OCI-LY3 (cell line): ENCODE results near the gene PATJ.

Experiments
- H2AFZ ChIP-seq: fragments of 200-600, 300-600 bp; shearing (Covaris generic); 2 replicates; pipeline ENCODE4 v1.6.0; 2014; ENCODE audit warnings: antibody characterized with exemption, low read depth, low read length
- H3K27ac ChIP-seq: fragments of 200-600, 300-600 bp; sonication (generic); 2 replicates; pipeline ENCODE4 v1.5.1; 2014; ENCODE audit warnings: mild to moderate bottlenecking, low read length, moderate library complexity, mixed read lengths
- H3K27me3 ChIP-seq: fragments of 200-600, 300-600 bp; sonication (generic); 2 replicates; pipeline ENCODE4 v1.6.1; 2014; ENCODE audit warnings: low read depth, low read length, mixed read lengths
- H3K36me3 ChIP-seq: fragments of 200-600, 300-600 bp; sonication (generic); replicated peaks from 2 replicates; pipeline ENCODE3; 2014; ENCODE audit warnings: low read depth, low read length, mixed read lengths
- H3K4me1 ChIP-seq: fragments of 300-600, 200-600 bp; sonication (generic); 2 replicates; pipeline ENCODE4 v1.6.1; 2014; ENCODE audit warnings: low read length, mixed read lengths
- H3K4me2 ChIP-seq: fragments of 200-600, 300-600 bp; sonication (generic); 2 replicates; pipeline ENCODE4 v1.6.1; 2014; ENCODE audit warnings: low read length, mixed read lengths
- H3K4me3 ChIP-seq: fragments of 300-600, 200-600 bp; sonication (generic); 2 replicates; pipeline ENCODE4 v1.5.1; 2014; ENCODE audit warnings: antibody characterized with exemption, mild to moderate bottlenecking, low read length, moderate library complexity
- H3K79me2 ChIP-seq: fragments of 300-600, 200-600 bp; shearing (Covaris generic); 2 replicates; pipeline ENCODE4 v1.6.1; 2014; ENCODE audit warnings: mild to moderate bottlenecking, low read length, mixed read lengths
- H3K9ac ChIP-seq: fragments of 300-600, 200-600 bp; shearing (Covaris generic); 2 replicates; pipeline ENCODE4 v1.6.0; 2014; ENCODE audit warnings: mild to moderate bottlenecking, low read length, moderate library complexity
- H3K9me3 ChIP-seq: fragments of 200-600, 300-600 bp; shearing (Covaris generic); 2 replicates; pipeline ENCODE4 v1.6.1; 2014; ENCODE audit warnings: low read length, mixed read lengths; ENCODE audit not compliant: insufficient read depth
- H4K20me1 ChIP-seq: fragments of 200-600, 300-600 bp; sonication (generic); 2 replicates; pipeline ENCODE4 v1.6.1; 2016; ENCODE audit warnings: low read length, mixed read lengths; ENCODE audit not compliant: insufficient read depth
- EZH2phosphoT487 ChIP-seq: fragments of 200-600 bp; shearing (Covaris generic); IDR thresholded peaks from 2 replicates; pipeline ENCODE4 v1.6.1; 2018; ENCODE audit warnings: antibody characterized with exemption, mixed run types, low read depth
- TF ChIP-seq, protein P1 (sequence below): fragments of 200-600, 300-600 bp; sonication (generic); IDR thresholded peaks from 2 replicates; pipeline ENCODE4 v1.5.1; 2014; ENCODE audit warnings: antibody characterized with exemption, low read length, low read depth

PATJ gene

DNA sequence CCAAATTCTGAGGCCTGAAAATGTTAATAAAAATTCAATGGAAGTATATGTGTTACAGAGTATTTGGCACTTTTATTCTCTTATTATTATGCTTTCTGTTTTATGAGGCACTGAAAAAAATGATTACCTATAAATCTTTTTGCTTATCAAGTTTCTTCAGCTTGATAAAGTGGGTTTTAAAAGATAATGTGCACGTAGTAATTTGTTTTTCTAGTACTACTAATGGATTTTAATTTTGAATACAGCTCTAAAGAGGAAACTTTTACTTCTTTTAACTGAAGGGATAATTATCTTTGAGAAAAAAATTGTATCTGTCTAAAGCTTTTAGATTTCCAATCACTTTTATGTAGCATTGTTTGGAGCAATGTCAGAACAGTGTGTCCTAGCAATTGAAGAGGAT, 241.0 kb downstream of the PATJ start:
- no peak for TF ChIP-seq EZH2phosphoT487
- TF ChIP-seq, protein P1, sequence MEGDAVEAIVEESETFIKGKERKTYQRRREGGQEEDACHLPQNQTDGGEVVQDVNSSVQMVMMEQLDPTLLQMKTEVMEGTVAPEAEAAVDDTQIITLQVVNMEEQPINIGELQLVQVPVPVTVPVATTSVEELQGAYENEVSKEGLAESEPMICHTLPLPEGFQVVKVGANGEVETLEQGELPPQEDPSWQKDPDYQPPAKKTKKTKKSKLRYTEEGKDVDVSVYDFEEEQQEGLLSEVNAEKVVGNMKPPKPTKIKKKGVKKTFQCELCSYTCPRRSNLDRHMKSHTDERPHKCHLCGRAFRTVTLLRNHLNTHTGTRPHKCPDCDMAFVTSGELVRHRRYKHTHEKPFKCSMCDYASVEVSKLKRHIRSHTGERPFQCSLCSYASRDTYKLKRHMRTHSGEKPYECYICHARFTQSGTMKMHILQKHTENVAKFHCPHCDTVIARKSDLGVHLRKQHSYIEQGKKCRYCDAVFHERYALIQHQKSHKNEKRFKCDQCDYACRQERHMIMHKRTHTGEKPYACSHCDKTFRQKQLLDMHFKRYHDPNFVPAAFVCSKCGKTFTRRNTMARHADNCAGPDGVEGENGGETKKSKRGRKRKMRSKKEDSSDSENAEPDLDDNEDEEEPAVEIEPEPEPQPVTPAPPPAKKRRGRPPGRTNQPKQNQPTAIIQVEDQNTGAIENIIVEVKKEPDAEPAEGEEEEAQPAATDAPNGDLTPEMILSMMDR = no peak

DNA sequence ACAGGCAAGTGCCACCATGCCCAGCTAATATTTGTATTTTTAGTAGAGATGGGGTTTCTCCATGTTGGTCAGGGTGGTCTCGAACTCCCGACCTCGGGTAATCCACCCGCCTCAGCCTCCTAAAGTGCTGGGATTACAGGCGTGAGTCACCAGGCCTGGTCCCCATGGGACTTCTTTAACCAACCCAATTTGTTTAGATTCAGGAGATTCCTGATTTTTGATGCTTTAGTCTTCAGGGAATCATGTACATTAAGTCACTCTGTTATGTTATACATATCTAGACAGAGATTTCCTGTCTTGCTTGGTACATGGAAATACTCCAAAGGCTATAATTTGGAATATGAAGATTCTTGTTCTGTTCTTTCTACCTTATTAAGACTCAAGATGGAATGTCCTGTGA, 250.0 kb downstream of the PATJ start:
- H3K27me3 ChIP-seq = no peaks in the 10 kb centered on the region
- H3K9me3 ChIP-seq = no peaks in the 10 kb centered on the region
- H3K4me1 ChIP-seq = peaks cover 6% of the 10 kb centered on the region; the same call in 1 of the 2 replicates
- TF ChIP-seq, protein P1 = no peak
- no peak for TF ChIP-seq EZH2phosphoT487
- H3K36me3 ChIP-seq = no peaks in the 10 kb centered on the region
- no peaks in the 10 kb centered on the region for H3K79me2 ChIP-seq
- no peak overlapping the region for H3K4me3 ChIP-seq
- no peaks in the 10 kb centered on the region for H4K20me1 ChIP-seq
- no peak overlapping the region for H3K4me2 ChIP-seq
- H3K9ac ChIP-seq = no peak overlapping the region
- no peak overlapping the region for H2AFZ ChIP-seq
- no peak overlapping the region for H3K27ac ChIP-seq

More for the DNA sequence above, 241.0 kb downstream of the PATJ start:
- no peak overlapping the region for H3K27ac ChIP-seq
- no peaks in the 10 kb centered on the region for H4K20me1 ChIP-seq
- no peaks in the 10 kb centered on the region for H3K27me3 ChIP-seq
- H3K4me3 ChIP-seq = no peak overlapping the region
- no peak overlapping the region for H3K9ac ChIP-seq
- no peak overlapping the region for H2AFZ ChIP-seq
- no peak overlapping the region for H3K4me2 ChIP-seq
- H3K9me3 ChIP-seq = no peaks in the 10 kb centered on the region
- no peaks in the 10 kb centered on the region for H3K79me2 ChIP-seq
- H3K4me1 ChIP-seq = no peaks in the 10 kb centered on the region
- H3K36me3 ChIP-seq = no peaks in the 10 kb centered on the region

DNA sequence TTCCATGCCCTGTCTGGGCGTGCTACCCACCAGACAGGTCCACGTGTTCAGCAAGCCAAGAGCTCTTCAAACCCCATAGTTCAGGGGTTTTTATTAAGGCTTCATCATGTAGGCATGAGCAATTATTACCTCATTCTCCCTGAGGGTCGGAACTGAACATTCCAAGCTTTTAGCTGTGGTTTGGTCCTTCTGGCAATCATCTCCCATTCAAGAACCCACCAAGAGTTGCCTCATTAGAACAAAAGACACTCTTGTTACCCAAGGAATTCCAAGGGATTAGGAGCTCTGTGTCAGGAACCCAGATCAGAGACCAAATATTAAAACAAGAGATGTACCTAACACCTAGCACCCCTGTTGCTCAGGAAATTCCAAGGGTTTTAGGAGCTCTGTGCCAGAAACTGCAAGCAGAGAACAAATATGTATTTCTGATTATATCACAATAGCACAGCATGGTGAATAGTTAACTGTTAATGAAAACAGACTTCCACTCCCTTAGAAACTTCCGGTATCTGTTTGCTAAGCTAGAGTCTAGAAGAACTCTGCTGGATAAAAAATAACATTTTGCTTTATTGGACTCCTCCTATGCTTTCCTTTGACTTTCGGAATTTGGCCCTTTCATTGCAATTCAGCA, 251.2 kb downstream of the PATJ start:
- no peak overlapping the region for H2AFZ ChIP-seq
- H3K36me3 ChIP-seq = no peaks in the 10 kb centered on the region
- no peak overlapping the region for H3K27ac ChIP-seq
- H3K27me3 ChIP-seq = no peaks in the 10 kb centered on the region
- H3K9me3 ChIP-seq = no peaks in the 10 kb centered on the region
- no peaks in the 10 kb centered on the region for H3K79me2 ChIP-seq
- no peaks in the 10 kb centered on the region for H4K20me1 ChIP-seq
- peaks cover 6% of the 10 kb centered on the region; the same call in 1 of the 2 replicates for H3K4me1 ChIP-seq
- H3K4me3 ChIP-seq = no peak overlapping the region
- TF ChIP-seq, protein P1 = no peak
- no peak for TF ChIP-seq EZH2phosphoT487
- H3K9ac ChIP-seq = no peak overlapping the region
- H3K4me2 ChIP-seq = no peak overlapping the region

DNA sequence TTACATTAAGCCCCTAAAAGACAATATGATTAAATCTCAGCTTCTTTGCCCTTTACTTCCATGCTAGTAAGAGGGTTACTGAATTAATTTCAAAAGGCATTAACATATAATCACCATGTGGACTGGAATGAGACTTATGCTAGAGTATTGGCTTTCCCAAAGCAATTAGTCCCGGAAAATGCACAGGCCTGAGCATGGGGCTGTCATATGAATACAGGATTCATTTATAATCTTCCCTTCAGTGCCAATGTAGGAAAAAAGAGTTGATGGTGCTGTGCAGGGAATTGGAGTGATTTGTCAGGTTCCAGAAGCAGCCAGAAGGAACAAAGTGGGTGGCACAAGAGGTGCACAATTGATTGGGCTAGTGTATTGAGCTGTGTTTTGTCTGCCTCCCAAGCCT, 253.4 kb downstream of the PATJ start:
- Histone ChIP-seq H3K9me3 (no peaks in the 10 kb centered on the region), H3K27me3 (no peaks in the 10 kb centered on the region), H3K27ac (no peak overlapping the region), H3K79me2 (no peaks in the 10 kb centered on the region), H3K36me3 (no peaks in the 10 kb centered on the region), H3K9ac (no peak overlapping the region), H4K20me1 (no peaks in the 10 kb centered on the region), H3K4me2 (no peak overlapping the region), H3K4me3 (no peak overlapping the region), H3K4me1 (peaks cover 6% of the 10 kb centered on the region; the same call in 1 of the 2 replicates), H2AFZ (no peak overlapping the region)
- TF ChIP-seq EZH2phosphoT487 = no peak
- TF ChIP-seq, protein P1 = no peak
